ENCODE data around the gene FBXO47.

The FBXO47 gene

GRCh38 chr17:38899421-38899820 is 67.8 kb downstream of the FBXO47 start:
- FAIRE-seq = no peak

DNA sequence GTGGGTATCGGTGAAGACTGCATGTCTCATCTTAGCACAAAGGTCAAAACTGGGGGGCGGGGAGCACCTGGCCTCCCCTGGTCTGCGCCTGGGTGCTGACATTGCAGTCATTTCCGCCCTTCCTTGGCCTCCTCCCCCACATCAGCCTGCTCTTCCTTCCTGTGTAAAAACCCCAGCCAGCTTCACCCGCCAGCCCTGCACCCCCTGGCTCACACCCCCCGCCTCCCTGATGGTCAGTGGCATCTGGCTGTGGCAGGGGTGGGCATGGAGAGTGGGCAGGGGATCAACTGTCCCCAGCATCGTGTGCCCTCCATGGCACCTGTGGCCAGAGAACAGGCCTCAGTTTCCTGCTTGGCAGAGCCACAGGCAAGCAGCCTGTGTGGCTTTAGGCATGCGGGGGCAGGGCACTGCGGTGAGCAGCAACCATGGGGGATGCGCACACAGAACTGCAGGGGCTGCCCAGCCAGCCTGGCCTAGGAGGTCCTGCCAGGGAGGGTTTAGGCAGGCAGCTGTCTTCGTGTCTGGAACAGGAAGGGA is 68.3 kb downstream of the FBXO47 start:
- no peak for FAIRE-seq

- no peak for FAIRE-seq
These were observed 68.9 kb downstream of the FBXO47 start for GRCh38 chr17:38898291-38898679.

DNA sequence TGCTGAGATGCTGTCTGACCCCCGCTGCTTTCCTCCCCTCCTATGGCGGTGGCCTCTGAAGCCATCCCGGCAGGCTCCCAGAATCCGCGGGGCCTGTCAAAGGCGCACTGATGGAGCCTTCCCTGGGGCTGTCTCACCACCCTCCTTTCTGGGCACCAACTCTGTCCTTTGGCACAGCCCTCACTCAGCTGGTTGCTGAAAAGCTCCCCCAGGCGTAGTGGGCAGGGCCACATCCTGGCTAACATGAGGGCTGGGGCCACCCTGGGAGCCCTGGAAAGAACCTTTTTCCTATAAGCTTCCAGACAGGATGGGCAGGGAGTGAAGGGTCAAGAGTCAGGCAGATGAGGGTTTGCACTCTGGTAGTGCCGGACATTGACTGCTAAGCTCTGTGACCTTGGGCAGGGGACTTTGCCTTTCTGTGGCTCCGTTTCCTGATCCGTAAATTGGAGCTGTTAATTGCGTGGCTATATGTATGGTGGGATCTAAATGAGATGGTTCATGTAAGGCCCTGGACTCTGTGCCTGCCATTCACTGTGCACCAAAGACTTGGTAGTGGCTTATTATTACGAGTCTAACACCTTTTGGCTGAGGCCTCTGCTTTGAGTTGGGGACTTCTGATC is 69.4 kb downstream of the FBXO47 start:
- FAIRE-seq = no peak

- FAIRE-seq = no peak
These were observed 70.0 kb downstream of the FBXO47 start for GRCh38 chr17:38897176-38897575.

GRCh38 chr17:38896346-38896954 is 70.8 kb downstream of the FBXO47 start:
- FAIRE-seq = no peak

- FAIRE-seq = no peak
These were observed 72.9 kb downstream of the FBXO47 start for GRCh38 chr17:38894276-38894675.

GRCh38 chr17:38893607-38894006 is 73.6 kb downstream of the FBXO47 start:
- FAIRE-seq = no peak

- FAIRE-seq = no peak
These were observed 74.1 kb downstream of the FBXO47 start for GRCh38 chr17:38893113-38893512.

- FAIRE-seq = no peak
These were observed 74.6 kb downstream of the FBXO47 start for GRCh38 chr17:38892620-38893019.

DNA sequence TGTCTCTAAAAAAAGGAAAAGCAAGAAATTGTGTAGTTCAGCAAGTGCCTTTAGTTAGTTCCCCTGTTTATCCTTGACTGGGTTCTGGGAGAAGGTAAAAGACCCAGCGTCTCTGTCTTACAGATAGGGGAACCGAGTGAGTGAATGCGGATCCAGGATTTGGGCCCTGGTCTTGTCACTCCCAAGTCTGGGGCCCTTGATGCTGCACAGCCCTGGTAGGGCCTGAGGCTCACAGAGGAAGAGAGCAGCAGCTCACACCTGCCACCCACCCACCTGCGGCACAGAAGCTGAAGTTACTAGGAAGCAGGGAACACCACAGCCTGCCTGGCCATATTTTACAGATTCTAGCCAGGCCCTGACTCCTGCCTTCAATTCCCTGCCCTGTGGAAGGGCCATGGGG is 75.1 kb downstream of the FBXO47 start:
- FAIRE-seq = no peak

- no peak for FAIRE-seq
These were observed 75.8 kb downstream of the FBXO47 start for GRCh38 chr17:38891441-38891840.

DNA sequence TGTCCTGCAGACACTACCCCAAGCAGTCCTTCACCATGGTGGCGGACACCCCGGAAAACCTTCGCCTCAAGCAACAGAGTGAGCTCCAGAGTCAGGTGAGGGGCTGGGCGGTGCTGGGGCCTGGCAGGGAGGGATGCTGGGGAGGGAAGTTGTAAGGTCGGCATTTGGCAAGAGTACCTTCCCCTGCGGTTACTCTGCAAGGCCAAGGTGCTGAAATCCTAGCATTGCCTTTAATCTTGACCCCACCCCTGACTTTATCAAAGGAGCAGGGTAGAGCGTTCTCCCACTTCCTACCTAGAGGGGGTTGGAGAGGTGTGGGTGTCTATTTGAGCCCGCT is 76.8 kb downstream of the FBXO47 start:
- no peak for FAIRE-seq

DNA sequence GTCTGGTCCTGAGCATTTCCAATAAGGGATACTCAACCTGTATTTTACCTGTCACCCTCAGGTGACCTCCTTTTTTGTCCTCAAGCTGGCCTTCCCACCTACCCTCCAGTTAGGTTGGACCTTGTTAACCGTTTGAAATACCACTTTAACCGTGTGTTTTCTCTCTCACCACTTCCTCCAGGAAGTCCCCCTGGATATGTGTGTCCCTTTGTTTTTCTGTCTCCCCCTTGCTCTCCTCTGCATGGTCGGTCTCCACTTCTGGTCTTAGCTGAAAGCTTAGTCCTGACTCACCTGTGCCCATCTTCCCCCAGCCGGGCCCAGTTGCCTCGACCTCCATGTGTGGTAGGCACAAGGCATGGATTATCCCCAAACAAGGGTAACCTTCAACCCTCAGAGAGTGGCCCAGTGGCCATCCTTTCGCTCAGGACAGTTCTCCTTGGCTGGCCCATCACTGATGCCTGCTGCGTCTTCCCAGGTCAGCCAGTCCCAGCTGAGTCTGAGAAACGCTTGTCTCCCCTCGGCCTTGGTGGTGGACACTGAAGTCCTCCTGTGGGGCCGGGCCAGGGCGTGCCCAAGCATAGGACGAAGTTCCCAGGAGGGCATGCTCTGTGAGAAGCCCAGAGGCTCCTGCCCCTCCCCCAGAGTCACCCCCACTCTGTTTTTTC is 77.3 kb downstream of the FBXO47 start:
- FAIRE-seq = no peak

GRCh38 chr17:38888842-38889241 is 78.4 kb downstream of the FBXO47 start:
- no peak for FAIRE-seq

DNA sequence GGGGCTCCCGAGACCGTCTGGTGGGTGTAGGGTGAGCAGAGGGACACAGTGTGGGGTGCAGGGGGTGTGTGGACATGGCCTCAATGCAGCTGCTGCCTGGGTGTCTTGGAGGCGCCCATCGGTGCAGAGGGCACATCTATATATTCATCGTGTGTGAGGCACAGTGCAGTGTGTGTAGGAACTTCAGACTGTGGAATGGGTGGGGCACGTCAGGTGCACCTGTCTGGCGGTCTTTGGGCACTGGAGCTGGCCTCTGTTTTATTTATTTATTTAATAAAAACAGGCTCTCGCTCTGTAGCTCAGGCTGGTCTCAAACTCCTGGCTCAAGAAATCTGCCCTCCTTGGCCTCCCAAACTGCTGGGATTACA is 80.6 kb downstream of the FBXO47 start:
- no peak for FAIRE-seq
